DOHH2 (cell line): ENCODE results near the gene SAE1.

Source experiments
- EZH2phosphoT487 ChIP-seq: fragments of 200-600 bp; sonication (generic); IDR thresholded peaks from 2 replicates; pipeline ENCODE4 v1.6.1; 2017; ENCODE audit warnings: borderline replicate concordance, mild to moderate bottlenecking, antibody characterized with exemption, low read length, moderate library complexity, mixed read lengths
- TF ChIP-seq, protein P1 (sequence below): fragments of 200-600 bp; sonication (generic); IDR thresholded peaks from one replicate; pipeline ENCODE4 v1.5.1; 2014; ENCODE audit warnings: antibody characterized with exemption, mild to moderate bottlenecking, low read depth, low read length; ENCODE audit not compliant: poor library complexity, severe bottlenecking

DNA sequence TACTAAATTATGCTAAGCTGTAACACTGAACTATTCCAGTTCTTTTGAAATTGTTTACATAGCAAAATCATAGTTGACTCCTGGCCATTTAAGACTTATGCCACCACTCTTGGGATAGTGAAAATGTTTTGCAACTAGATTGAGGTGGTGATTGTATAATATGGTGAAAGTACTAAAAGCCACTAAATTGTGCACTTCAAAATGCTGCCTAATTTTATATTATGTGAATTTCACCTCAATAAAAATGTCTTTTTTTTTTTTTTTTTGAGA, 5.0 kb upstream of the SAE1 start:
- TF ChIP-seq, protein P1, sequence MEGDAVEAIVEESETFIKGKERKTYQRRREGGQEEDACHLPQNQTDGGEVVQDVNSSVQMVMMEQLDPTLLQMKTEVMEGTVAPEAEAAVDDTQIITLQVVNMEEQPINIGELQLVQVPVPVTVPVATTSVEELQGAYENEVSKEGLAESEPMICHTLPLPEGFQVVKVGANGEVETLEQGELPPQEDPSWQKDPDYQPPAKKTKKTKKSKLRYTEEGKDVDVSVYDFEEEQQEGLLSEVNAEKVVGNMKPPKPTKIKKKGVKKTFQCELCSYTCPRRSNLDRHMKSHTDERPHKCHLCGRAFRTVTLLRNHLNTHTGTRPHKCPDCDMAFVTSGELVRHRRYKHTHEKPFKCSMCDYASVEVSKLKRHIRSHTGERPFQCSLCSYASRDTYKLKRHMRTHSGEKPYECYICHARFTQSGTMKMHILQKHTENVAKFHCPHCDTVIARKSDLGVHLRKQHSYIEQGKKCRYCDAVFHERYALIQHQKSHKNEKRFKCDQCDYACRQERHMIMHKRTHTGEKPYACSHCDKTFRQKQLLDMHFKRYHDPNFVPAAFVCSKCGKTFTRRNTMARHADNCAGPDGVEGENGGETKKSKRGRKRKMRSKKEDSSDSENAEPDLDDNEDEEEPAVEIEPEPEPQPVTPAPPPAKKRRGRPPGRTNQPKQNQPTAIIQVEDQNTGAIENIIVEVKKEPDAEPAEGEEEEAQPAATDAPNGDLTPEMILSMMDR: no peak
- TF ChIP-seq EZH2phosphoT487: no peak
